Urothelium cell line (cell line): ENCODE data around the gene FGFR2.

Experiments
- DNase-seq: peaks from one replicate; pipeline ENCODE4 v3.0.0; 2011; ENCODE audit warnings: low spot score, mixed read lengths
- FAIRE-seq: peaks from 2 replicates; lab custom pipeline; 2011; peaks lifted over from hg19 to GRCh38; lab: Jason Lieb, UNC

FGFR2 gene

GRCh38 chr10:121592155-121592890 lies 5.9 kb downstream of the FGFR2 start:
- no peak for FAIRE-seq
- no peak for DNase-seq

- DNase-seq: no peak
- FAIRE-seq: no peak
Measured at GRCh38 chr10:121591186-121591585, 7.1 kb downstream of the FGFR2 start.

GRCh38 chr10:121590772-121591171 lies 7.5 kb downstream of the FGFR2 start:
- FAIRE-seq: no peak
- DNase-seq: no peak

- DNase-seq: no peak
- no peak for FAIRE-seq
Measured at GRCh38 chr10:121589553-121589952, 8.7 kb downstream of the FGFR2 start.

- DNase-seq (no peak), FAIRE-seq (no peak)
Measured at GRCh38 chr10:121583857-121584256, 14.4 kb downstream of the FGFR2 start.

GRCh38 chr10:121583258-121583657 lies 15.0 kb downstream of the FGFR2 start:
- DNase-seq (no peak), FAIRE-seq (no peak)

GRCh38 chr10:121580276-121581116 lies 17.7 kb downstream of the FGFR2 start:
- FAIRE-seq (no peak), DNase-seq (no peak)

GRCh38 chr10:121579656-121580055 lies 18.6 kb downstream of the FGFR2 start:
- peak; percentile 50 for DNase-seq
- no peak for FAIRE-seq

GRCh38 chr10:121578965-121579364 lies 19.3 kb downstream of the FGFR2 start:
- DNase-seq: no peak
- no peak for FAIRE-seq

- DNase-seq (no peak), FAIRE-seq (no peak)
Measured at GRCh38 chr10:121578298-121578697, 19.9 kb downstream of the FGFR2 start.

GRCh38 chr10:121577568-121577967 lies 20.7 kb downstream of the FGFR2 start:
- no peak for DNase-seq
- no peak for FAIRE-seq

GRCh38 chr10:121576139-121576538 lies 22.1 kb downstream of the FGFR2 start:
- FAIRE-seq: no peak

GRCh38 chr10:121574519-121575166 lies 23.6 kb downstream of the FGFR2 start:
- FAIRE-seq: peak; percentile 32

More at GRCh38 chr10:121576139-121576538, 22.1 kb downstream of the FGFR2 start:
- no peak for DNase-seq

GRCh38 chr10:121573538-121573941 lies 24.7 kb downstream of the FGFR2 start:
- FAIRE-seq (no peak), DNase-seq (no peak)

More at GRCh38 chr10:121574519-121575166, 23.6 kb downstream of the FGFR2 start:
- no peak for DNase-seq

GRCh38 chr10:121572859-121573537 lies 25.2 kb downstream of the FGFR2 start:
- DNase-seq: no peak

GRCh38 chr10:121570315-121570714 lies 27.9 kb downstream of the FGFR2 start:
- DNase-seq (no peak), FAIRE-seq (no peak)

More at GRCh38 chr10:121572859-121573537, 25.2 kb downstream of the FGFR2 start:
- FAIRE-seq: no peak

- DNase-seq: no peak
- no peak for FAIRE-seq
Measured at GRCh38 chr10:121568275-121568674, 30.0 kb downstream of the FGFR2 start.

GRCh38 chr10:121567569-121567968 lies 30.7 kb downstream of the FGFR2 start:
- FAIRE-seq (no peak), DNase-seq (no peak)

- FAIRE-seq: no peak
- DNase-seq: no peak
Measured at GRCh38 chr10:121566755-121567154, 31.5 kb downstream of the FGFR2 start.

- DNase-seq: no peak
- peak; percentile 42 for FAIRE-seq
Measured at GRCh38 chr10:121559326-121560026, 38.8 kb downstream of the FGFR2 start.
